Measurements from ENCODE around the gene ABI3BP.
A peak's percentile ranks its signal among the peaks of the same experiment; 100 is the strongest.
"Not testable (repeated sequence)": the region's sequence is repeated elsewhere in the genome, so short reads cannot be mapped to it uniquely, and the experiment has no call there.

The ABI3BP gene, protein sequence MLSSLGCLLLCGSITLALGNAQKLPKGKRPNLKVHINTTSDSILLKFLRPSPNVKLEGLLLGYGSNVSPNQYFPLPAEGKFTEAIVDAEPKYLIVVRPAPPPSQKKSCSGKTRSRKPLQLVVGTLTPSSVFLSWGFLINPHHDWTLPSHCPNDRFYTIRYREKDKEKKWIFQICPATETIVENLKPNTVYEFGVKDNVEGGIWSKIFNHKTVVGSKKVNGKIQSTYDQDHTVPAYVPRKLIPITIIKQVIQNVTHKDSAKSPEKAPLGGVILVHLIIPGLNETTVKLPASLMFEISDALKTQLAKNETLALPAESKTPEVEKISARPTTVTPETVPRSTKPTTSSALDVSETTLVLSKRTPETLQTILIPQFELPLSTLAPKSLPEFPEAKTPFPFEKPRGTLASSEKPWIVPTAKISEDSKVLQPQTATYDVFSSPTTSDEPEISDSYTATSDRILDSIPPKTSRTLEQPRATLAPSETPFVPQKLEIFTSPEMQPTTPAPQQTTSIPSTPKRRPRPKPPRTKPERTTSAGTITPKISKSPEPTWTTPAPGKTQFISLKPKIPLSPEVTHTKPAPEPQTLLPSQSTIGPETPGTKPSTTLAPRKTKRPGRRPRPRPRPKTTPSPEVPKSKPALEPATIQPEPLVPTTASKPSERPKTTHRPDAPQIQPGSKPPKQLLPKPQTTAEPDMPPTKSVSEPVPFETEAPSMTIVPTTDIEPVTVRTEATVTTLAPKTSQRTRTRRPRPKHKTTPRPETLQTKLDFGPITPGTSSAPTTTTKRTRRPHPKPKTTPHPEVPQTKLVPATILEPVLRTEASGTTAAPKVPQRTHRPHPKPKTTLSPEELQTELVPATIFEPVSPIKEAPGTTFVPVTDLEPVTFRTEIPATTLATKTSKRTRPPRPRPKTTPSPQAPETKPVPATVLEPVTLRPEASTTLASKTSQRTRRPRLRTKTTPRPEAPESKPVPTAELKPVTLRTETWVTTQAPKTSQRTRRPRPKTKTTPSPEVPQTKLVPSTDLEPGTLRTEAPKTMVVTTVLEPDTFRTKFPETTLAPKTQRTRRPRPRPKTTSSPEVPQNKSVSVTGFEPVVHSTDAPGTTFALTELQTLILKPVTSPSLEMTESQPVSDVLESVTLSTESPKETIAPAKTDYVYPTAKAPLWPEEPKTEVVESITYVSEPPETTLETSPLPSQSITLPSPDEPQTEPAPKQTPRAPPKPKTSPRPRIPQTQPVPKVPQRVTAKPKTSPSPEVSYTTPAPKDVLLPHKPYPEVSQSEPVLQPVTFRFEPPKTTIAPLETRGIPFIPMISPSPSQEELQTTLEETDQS (N-terminal part only)

DNA sequence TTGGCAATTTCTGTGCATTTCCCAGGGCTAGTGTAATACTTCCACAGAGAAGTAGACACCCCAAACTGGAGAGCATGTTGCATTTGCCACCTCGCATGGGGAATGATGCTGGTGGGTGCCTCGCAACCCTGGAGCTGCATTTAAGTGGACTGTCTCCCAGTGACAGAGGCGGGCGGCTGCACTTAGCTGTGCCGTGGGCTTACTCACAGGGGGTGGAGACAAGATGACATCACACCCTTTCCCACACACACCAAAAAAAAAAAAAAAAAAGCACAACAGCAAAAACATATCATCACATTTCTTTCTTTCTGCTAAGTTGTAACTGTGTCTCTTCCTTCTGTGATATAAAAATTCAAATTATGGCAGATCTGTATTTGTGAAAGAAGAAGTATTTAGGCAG, at the start of gene ABI3BP:
ABI3BP (minus strand) TSS at position 113 of the 400 bp plus-strand sequence; CDS start at position 76, 37 bp downstream.
- DNase-seq: peak; percentile 88

DNA sequence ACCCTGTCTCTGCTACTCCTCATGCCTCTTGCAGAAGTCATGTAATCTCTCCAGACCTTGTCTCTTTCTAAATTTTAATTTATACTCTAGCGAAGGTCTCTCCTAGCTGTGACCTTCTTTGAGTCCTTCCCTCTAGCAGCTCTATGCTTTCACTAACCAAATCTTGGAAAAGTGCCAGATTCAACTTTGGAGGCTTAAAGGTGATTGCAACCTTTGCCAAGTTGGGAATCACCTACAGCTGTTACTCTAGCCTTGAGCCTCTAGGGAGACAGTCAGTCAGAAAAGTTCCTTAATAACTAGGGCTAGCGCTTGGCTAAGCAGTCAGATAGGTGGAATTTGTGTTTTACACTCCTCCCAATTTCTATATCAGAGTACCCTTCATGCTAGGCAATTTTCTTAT, 46.1 kb upstream of the ABI3BP start:
- peak; percentile 20 for DNase-seq

DNA sequence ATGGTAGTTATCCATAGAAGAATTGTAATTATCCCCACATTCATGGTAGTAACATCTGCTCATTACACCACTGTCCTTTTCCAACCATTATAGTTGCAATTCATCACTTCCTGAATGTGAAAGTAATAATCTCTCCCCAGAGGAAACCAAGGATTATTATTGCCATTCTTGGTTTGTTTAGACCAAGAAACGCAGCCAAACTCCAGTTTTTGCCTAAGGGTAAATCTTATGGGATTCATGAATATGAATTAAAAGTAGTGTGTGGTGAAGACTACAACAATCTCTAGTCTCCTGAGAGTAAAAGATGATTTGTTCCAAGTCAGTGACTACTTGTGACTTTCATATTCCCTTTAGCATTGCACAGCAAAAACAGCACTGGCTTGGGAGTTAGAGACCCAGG, 45.7 kb upstream of the ABI3BP start:
- DNase-seq: peak; percentile 68

DNA sequence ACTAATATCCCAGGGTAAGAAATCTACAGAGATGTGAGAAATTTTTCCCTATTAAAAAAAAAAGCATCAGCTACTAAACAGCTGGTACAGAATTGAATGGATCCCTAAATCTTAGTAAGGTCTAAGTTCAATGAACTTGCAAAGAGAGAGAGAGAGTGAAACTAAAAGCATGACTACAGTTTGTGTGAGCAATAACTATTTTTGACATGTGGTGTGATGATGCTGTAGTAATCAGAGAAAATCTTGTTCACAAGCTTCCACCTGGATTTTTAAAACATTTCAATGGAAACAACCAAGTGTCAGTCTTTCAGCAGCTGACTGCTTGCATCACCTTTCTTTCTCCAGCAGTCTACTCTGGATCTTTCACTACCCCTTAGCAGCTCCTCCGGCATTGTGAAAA, 45.2 kb upstream of the ABI3BP start:
- peak; percentile 22 for DNase-seq

DNA sequence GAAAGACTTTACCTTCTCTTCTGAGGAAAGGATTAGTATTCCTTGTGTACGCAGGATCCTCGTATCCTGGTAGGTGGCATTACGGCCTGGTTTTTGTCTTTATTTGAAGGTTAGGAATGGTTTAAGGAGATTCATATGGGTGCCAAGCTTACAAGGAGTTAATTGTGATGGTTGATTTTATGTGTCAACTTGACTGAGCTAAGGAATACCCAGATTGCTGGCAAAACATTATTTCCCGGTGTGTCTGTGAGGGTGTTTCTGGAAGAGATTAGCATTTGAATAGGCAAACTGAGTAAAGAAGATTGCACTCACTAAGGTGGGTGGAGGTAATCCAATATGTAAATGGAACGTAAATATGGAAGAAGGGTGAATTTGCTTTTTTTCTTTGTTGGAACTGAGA, 44.4 kb upstream of the ABI3BP start:
- DNase-seq: no peak

DNA sequence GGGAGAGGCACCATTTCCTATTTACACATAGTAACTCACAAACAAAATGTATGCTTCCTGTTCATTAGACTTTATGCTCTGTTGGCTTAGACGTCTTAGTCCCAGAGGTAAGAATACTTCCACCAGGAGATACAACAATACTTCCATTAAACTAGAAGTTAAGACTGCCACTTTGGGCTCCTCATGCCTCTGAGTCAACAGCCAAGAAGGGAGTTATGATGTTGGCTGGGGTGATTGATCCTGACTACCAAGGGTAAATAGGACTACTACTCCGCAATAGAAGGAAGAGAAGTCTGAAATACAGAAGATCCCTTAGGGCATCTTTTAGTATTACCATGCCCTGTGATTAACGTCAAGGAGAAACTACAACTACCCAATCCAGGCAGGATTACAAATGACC, 43.5 kb upstream of the ABI3BP start:
- no peak for DNase-seq

DNA sequence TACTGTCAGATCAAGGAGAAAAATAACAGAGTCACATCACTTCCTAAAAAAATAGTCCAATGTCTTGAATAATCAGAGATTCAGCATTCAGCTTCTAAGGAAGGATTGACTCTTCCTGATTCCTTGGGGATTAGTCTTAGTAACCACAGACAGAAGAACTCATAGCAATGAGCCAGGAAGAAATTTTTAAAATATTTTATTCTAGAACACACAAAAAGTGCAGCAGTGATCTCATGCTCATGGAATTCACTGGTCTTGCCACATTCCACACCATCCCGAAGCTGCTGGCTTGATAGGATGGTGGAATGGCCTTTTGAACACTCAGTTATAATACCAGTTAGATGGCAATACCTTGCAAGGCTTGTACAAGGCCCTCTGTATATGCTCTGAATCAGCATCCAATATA, 43.0 kb upstream of the ABI3BP start:
- peak; percentile 99 for DNase-seq

DNA sequence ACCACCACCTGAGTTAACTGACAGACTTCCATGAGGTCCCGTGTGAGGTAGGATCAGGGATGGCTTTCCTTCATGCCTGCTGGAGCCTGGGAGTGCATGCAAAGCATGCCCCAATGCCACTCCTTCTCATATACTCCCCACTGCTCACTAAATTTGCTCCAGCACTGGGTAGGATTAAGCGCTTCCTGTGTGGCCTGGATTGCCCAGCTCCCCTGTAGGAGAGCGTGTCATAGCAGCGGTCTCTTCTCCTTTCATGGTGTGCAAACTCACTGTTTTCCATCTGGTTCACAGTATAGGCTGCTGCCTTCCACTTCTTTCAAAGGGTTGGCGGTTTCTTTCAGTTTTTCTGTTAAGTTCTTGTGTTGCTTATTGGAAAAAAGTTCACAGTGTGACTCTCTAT, 34.1 kb upstream of the ABI3BP start:
- peak; percentile 19 for DNase-seq

DNA sequence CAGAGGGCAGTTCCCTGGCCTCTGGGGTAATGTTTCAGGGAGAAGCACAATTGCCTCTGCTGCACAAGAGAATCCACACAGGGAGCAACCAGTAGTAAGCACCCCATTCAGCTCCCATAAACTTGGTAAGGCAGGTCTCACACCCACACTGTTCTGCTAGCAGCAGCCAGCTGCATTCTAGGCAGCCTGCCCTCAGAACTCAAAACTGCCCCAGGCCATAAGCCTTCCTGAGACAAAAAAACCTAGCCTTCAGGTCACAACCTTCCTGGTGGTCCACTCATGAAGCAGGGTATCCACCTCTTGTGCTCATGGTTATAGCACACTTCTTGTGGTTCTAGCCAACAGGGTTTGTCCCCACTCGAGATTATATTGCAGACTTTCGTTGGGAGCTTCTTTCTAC, 33.7 kb upstream of the ABI3BP start:
- no peak for DNase-seq

DNA sequence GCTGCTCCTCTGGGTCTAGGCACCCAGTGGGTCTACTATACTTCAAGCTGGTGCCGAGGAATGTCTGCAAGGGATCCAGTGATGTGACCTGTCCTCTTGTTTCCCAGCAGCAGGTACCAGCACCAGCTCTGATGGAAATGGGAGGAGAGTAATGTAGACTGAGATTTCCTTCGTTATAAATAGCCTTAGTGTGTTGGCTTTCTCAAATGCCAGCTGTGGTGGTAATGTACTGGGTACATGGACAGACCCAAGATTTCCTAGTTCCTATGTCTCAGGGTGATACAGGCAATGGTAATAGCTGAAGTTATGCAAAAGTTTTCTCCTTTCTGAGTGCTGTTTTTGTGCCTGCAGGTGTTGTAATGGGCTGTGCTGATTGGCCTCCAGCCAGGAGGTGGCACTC, 33.0 kb upstream of the ABI3BP start:
- no peak for DNase-seq

DNA sequence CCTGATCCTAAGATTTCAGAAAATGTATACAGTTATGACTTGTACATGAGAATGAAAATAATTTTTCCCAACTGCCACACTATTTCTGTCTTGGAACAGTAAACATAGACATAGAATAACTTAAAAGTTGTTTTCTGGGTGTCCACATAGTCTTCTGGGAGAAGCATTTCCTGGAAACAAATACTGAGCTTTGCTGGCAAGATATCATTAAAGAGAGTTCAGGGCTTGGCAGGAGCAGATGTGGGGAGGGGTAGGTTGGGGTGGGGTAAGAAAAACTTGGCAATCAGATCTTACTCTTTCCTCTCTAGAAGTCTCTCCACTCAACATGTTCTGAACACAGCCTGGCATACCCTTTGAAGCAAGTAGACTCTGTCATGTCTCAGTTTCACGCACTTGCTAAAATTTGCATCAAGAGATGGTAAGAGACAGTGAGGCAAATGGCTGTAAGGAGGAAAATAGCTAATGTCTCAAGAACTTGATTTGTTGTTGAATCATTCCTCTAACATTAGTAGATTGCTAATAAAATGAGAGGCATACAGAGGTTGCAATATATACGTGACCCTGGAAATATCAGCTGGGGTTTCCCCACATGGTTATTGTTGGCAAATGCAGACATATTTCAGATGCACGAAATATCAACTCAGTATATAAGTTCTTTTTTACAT, 27.3 kb upstream of the ABI3BP start:
- peak; percentile 58 for DNase-seq

DNA sequence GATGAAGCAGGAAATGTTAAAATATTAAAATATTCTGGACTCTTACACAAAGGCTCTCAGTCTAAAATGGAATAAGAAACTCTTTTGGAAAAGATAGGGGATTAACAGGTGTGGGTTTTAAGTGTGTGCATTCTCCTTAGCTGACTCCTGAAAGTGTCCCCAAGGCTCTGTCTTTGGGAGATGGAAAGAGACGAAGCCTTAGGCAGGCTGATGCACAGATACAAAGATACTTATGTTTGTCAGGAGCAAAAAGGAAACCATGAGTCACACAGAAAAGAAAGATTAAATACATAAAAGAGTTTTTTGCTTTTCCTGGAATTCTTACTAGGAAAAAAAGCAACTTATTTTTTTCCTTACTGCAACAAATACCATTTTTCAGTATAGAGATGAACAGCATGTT, 23.8 kb upstream of the ABI3BP start:
- peak; percentile 56 for DNase-seq

DNA sequence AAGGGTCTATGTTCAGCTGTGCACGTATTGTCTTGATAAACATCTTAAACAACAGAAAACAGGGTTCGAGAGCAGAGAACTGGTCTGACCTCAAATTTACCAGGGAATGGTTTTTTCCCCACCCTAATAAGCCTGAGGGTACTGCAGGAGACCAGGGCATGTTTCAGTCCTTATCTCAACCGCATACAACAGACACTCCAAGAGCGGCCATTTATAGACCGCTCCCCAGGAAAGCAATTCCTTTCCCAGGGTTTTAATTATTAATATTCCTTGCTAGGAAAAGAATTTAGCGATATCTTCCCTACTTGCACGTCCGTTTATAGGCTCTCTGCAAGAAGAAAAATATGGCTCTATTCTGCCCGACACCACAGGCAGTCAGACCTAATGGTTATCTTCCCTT, 19.1 kb upstream of the ABI3BP start:
- DNase-seq: not testable (repeated sequence)

DNA sequence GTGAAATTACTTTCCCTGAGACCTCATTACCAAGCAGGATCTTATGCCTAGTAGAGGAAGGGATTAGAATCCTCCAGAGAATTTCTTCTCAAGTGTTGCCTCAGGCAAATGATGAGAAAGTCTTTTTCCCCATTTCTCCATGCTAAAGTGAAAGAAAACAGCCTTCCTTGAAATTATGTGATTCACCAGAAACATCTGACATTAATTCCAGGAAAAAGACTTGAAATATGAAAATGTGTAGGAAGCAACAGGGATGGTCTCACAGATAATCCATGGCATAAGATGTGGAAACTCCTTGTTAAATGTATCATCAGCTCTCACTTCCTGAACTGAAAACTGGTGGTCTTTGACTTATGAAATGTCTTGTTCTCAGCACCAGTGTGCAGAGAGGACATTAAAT, 17.9 kb upstream of the ABI3BP start:
- peak; percentile 79 for DNase-seq

DNA sequence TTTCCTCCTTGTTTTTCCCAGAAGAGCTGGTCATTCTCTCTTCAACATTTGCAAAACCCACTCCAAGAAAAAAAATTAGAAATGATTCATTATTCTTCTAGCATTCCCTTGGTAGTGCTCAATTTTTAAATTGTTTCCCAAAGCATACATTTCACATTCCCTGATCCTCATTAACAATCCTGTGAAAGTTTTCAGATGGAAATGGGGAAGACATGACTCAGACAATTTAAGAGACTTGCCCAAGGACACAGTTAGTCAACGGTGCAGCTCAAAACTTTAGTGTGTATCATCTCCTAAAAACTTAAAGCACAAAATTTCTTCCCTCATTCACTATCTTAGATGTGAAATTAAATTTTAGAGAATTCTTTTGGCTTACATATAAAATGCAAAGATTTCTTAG, 17.1 kb upstream of the ABI3BP start:
- DNase-seq: peak; percentile 96

DNA sequence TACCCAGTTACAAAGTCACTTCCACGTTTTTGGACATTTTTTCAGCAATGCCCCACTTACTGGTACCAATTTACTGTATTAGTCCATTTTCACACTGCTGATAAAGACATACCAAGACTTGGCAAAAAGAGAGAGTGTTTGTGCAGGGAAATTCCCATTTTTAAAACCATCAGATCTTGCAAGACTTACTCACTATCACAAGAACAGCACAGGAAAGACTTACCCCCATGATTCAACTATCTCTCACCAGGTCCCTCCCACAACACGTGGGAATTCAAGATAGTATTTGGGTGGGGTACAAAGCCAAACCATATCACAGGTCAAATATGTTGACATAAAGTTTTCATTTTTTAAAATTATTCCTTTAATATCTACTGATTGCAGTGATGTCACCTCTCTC, 16.2 kb upstream of the ABI3BP start:
- DNase-seq: peak; percentile 54

DNA sequence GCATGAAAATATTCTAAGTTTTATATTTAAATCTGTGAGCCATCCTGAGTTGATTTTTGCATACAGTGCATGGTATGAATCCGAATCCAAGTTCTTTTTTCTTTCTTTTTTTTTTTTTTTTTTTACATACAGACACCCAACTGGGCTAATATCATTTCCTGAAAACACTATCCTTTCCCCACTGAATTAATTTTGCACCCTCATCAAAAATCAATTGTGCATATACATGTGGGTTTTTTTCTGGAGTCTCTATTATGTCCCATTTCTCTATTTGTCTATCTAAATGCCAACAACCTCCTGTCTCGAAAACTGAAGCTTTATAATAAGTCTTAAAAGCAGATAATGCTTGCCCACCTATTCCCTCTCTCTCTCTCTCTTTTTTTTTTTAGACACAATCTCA, 5.9 kb upstream of the ABI3BP start:
- no peak for DNase-seq

DNA sequence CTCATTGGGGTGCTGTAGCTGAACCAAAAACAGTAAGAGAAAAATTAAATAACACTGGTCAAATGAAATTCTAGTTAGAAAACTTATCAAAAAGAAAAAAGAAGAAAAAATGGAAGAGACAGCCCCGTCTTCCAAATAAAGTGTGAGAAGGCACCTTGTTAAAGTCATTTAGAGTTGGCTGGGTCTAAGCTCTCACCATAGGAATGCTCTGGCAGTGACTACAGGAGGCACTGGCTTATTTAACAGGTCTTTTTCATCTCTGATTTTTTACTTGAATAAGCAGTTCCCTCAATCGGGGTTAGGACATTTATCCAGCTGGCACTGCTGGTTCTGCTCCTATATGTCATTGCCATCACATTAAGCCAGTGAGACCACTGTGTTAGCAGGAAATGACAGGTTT, 1.6 kb upstream of the ABI3BP start:
- DNase-seq: no peak

DNA sequence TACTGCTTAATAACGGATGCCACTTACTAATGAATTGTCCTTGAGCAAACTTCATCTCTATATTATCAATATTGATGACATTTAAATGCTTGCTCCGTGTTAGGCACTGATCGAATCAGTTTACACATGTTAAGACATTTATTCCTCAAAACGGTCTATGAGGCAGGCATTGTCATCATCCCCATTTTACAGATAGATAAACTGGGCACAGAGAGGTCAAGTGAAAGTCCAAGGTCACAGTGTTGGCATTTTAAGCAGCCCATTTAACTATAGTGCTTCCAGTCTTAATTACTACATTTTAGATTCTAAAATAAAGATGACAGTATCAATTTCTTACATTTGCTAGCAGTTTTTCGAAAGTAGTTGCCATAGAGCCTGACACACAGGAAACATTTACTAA, 966 bp upstream of the ABI3BP start:
- DNase-seq: no peak

DNA sequence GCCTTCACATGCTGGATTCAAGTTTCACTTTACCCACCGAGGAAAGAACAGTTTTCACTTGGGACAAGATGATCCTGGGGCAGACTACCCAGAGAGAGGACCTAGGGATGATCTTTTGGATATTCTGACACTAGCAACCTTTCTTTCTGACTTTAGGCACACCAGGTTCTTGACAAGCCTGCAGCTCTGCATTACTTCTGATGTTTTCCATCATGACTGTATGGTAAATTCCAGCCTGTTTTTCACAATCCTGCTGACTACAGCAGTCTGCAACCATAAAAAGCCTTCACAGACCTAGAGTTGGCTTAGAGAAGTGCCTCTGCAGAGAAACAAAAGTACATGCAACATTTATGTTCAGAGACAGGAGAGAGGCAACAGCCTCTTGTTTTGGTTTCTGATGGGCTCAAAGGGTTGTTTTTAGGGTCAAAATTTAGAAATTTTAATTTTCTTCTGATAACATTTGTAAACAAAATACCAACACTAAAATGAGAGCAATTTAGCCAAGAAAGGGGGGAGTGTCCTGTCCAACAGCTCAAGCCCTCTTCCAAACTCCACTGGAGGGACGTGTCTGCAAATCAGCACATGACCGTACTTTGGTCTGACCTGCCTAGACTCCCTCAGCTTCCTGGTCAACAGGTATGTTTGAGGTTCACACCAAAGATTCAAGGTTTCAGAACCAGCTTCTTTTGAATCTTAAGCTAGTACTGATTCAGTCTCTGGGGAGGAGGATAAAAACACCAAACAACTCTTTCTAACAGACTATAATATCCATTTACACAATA, 799 bp downstream of the ABI3BP start:
- DNase-seq: peak; percentile 57

DNA sequence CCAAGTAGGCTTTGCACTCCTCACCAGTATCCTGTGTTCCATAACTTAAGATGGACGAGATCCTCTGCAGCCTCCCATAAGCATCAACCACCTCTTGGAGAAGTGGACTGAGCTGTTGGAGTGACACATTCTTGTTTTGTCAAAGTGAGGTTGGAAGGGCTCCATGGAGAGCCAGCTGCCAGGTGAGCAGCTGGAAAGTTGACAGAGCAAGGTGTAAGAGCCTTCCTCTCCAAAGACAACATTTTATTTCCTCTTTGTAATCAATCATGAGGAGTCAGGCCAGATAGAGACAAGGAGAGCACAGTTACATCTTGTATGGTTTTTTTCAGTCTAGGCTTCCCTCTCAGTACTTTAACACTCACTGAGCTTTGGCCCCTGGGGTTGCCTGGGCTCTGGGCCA, 5.1 kb downstream of the ABI3BP start:
- no peak for DNase-seq

DNA sequence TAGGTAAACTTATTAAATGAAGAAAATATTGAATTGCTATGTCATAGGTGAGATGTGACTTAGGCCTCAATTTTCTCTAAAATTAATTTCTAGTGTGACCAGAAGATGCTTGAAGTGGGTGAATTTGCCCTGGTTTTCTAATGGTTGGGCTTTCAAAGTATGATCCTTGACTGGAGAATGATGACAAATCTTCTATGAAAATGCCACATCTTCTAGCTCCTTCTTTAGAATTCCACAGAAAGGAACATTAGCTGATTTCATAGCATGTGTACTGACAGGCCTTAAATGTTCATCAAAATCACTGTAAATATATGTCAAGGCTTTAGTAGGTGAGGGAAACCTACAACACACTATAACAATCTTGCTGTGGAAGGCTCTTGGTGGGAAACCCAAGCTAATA, 8.9 kb downstream of the ABI3BP start:
- peak; percentile 45 for DNase-seq

Measured in fibroblast of skin of right biceps (primary cell).